AG09319 (cell line): ENCODE results near the gene HTATIP2.
A peak's percentile ranks its signal among the peaks of the same experiment; 100 is the strongest.
"Not testable (repeated sequence)": the region's sequence is repeated elsewhere in the genome, so short reads cannot be mapped to it uniquely, and the experiment has no call there.

Experiments
- DNase-seq: peaks from one replicate; pipeline ENCODE4 v3.0.0-alpha.2; 2010; ENCODE audit warnings: low read depth; ENCODE audit errors: extremely low read depth
- CTCF ChIP-seq: IDR thresholded peaks from 2 replicates; pipeline ENCODE4 v1.5.1; 2011; ENCODE audit warnings: low read depth, mild to moderate bottlenecking, inconsistent platforms, low read length, moderate library complexity

The HTATIP2 gene

GRCh38 chr11:20360650-20361049 is 2.9 kb upstream of the HTATIP2 start:
- no peak for TF ChIP-seq CTCF
- no peak for DNase-seq

- no peak for DNase-seq
- TF ChIP-seq CTCF = no peak
Observed at GRCh38 chr11:20362481-20362880, 1.0 kb upstream of the HTATIP2 start.

GRCh38 chr11:20363149-20363499 is 390 bp upstream of the HTATIP2 start:
- TF ChIP-seq CTCF = no peak
- DNase-seq = no peak

- no peak for TF ChIP-seq CTCF
- DNase-seq = no peak
Observed at GRCh38 chr11:20364341-20364792, 853 bp downstream of the HTATIP2 start.

GRCh38 chr11:20365465-20365864 is 2.0 kb downstream of the HTATIP2 start:
- DNase-seq = not testable (repeated sequence)

- no peak for TF ChIP-seq CTCF
- peak; percentile 40 for DNase-seq
Observed at GRCh38 chr11:20367313-20367948, 3.9 kb downstream of the HTATIP2 start.

GRCh38 chr11:20368438-20368837 is 4.9 kb downstream of the HTATIP2 start:
- TF ChIP-seq CTCF = no peak
- no peak for DNase-seq

GRCh38 chr11:20369826-20370225 is 6.3 kb downstream of the HTATIP2 start:
- TF ChIP-seq CTCF = no peak
- no peak for DNase-seq
